ENCODE measurements around the gene GRM7. TPM values are rescaled to one million over a fixed set of nuclear protein-coding genes. Genes with fewer than 3 reads are reported as not detected.

The GRM7 gene
- total and polyA plus RNA-seq, 9 of the 15 experiments (the other 6 are each of a cell fraction or from before 2014, with no cell fraction given): not detected

DNA sequence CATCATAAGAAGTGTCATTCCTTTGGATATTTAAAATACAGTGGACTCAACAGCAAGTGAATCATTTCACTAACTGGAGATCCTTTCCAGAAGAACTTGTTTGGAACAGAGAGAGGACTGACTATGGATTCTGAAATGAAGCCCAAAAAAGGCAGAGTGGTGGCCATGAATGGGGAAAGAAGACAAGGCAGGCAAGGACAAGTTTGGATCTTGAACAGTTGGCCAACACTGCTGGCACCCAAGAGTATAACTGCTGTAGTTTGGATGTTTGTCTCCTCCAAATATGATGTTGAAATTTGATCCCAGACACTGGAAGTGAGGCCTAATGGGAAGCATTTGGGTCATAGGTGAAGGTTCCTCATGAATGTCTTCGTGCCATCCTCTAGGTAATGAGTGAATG, 686.9 kb downstream of the GRM7 start (continued):
- TF ChIP-seq, protein P1, sequence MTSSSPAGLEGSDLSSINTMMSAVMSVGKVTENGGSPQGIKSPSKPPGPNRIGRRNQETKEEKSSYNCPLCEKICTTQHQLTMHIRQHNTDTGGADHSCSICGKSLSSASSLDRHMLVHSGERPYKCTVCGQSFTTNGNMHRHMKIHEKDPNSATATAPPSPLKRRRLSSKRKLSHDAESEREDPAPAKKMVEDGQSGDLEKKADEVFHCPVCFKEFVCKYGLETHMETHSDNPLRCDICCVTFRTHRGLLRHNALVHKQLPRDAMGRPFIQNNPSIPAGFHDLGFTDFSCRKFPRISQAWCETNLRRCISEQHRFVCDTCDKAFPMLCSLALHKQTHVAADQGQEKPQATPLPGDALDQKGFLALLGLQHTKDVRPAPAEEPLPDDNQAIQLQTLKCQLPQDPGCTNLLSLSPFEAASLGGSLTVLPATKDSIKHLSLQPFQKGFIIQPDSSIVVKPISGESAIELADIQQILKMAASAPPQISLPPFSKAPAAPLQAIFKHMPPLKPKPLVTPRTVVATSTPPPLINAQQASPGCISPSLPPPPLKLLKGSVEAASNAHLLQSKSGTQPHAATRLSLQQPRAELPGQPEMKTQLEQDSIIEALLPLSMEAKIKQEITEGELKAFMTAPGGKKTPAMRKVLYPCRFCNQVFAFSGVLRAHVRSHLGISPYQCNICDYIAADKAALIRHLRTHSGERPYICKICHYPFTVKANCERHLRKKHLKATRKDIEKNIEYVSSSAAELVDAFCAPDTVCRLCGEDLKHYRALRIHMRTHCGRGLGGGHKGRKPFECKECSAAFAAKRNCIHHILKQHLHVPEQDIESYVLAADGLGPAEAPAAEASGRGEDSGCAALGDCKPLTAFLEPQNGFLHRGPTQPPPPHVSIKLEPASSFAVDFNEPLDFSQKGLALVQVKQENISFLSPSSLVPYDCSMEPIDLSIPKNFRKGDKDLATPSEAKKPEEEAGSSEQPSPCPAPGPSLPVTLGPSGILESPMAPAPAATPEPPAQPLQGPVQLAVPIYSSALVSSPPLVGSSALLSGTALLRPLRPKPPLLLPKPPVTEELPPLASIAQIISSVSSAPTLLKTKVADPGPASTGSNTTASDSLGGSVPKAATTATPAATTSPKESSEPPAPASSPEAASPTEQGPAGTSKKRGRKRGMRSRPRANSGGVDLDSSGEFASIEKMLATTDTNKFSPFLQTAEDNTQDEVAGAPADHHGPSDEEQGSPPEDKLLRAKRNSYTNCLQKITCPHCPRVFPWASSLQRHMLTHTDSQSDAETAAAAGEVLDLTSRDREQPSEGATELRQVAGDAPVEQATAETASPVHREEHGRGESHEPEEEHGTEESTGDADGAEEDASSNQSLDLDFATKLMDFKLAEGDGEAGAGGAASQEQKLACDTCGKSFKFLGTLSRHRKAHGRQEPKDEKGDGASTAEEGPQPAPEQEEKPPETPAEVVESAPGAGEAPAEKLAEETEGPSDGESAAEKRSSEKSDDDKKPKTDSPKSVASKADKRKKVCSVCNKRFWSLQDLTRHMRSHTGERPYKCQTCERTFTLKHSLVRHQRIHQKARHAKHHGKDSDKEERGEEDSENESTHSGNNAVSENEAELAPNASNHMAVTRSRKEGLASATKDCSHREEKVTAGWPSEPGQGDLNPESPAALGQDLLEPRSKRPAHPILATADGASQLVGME (CRISPR knock-in tag; IDR thresholded peaks at IDR 0.05): no peak

DNA sequence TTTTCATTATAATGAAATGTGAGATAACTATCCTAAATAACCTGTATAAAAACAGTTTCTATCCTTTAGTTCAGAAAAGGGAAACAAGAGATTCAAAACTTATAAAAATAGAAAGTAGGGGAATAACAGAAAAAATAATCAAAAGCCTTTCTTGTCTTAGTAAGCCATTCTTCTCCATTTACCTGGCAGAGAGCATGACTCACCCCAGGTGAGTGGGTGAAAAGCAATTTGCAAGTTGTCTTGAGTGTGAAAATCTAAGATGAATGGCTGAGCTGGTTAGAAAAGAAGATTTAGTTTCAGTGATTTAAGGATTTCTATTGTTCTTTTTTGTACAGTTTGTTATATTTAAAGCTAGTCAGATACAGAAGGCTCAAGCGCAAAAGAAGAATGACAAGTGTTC, 702.0 kb downstream of the GRM7 start:
- no TSS peak for BruUV-seq (replicated peaks)
- H2AFZ ChIP-seq (ENCODE audit: low read depth, low read length): no peak overlapping the region
- H3K4me2 ChIP-seq (ENCODE audit: insufficient read depth, low read length): no peak overlapping the region
- H3K4me1 ChIP-seq (replicated peaks in 1 of 2; ENCODE audit: control insufficient read depth in 2 of 2, insufficient read depth in 2 of 2, low read length in 2 of 2): no peaks in the 10 kb centered on the region
- TF ChIP-seq HSF4 (CRISPR knock-in tag; IDR thresholded peaks at IDR 0.05; ENCODE audit: borderline replicate concordance) (no peak), MTA1 (IDR thresholded peaks at IDR 0.05; ENCODE audit: borderline replicate concordance) (no peak), SETDB1 (IDR thresholded peaks at IDR 0.05; ENCODE audit: low read length) (no peak), RFX1 (IDR thresholded peaks at IDR 0.05) (no peak)
- TF ChIP-seq, protein P2, sequence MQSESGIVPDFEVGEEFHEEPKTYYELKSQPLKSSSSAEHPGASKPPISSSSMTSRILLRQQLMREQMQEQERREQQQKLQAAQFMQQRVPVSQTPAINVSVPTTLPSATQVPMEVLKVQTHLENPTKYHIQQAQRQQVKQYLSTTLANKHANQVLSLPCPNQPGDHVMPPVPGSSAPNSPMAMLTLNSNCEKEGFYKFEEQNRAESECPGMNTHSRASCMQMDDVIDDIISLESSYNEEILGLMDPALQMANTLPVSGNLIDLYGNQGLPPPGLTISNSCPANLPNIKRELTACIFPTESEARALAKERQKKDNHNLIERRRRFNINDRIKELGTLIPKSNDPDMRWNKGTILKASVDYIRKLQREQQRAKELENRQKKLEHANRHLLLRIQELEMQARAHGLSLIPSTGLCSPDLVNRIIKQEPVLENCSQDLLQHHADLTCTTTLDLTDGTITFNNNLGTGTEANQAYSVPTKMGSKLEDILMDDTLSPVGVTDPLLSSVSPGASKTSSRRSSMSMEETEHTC (IDR thresholded peaks at IDR 0.05): no peak
- TF ChIP-seq, protein P3, sequence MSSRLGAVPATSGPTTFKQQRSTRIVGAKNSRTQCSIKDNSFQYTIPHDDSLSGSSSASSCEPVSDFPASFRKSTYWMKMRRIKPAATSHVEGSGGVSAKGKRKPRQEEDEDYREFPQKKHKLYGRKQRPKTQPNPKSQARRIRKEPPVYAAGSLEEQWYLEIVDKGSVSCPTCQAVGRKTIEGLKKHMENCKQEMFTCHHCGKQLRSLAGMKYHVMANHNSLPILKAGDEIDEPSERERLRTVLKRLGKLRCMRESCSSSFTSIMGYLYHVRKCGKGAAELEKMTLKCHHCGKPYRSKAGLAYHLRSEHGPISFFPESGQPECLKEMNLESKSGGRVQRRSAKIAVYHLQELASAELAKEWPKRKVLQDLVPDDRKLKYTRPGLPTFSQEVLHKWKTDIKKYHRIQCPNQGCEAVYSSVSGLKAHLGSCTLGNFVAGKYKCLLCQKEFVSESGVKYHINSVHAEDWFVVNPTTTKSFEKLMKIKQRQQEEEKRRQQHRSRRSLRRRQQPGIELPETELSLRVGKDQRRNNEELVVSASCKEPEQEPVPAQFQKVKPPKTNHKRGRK (tag; IDR thresholded peaks at IDR 0.05): no peak
- ATAC-seq (no peak), FAIRE-seq (no peak), DNase-seq (ENCODE audit: extremely low read depth in 1 of 4, low spot score in 3 of 4) (no peak)
- H3K79me2 ChIP-seq (ENCODE audit: control insufficient read depth, insufficient read depth, low read length): no peaks in the 10 kb centered on the region
- H3K4me3 ChIP-seq: no peak overlapping the region
- H3K27me3 ChIP-seq (ENCODE audit: control insufficient read depth in 2 of 2, insufficient read depth in 2 of 2, low read length in 2 of 2): no peaks in the 10 kb centered on the region
- no peaks in the 10 kb centered on the region for H4K20me1 ChIP-seq (replicated peaks; ENCODE audit: control insufficient read depth, insufficient read depth, low read length)
- POLR2A ChIA-PET: no interaction called here
- no peaks in the 10 kb centered on the region for H3K36me3 ChIP-seq (ENCODE audit: control insufficient read depth, insufficient read depth, low read length)
- no peaks in the 10 kb centered on the region for H3K9me1 ChIP-seq (ENCODE audit: control insufficient read depth, insufficient read depth, low read length)
- 0% methylated on average over 1 of the region's 1 CpG for WGBS (ENCODE audit: insufficient coverage, low coverage, missing lambda C conversion rate)
- H3K27ac ChIP-seq (ENCODE audit: extremely low read depth, low read depth, low read length): no peak overlapping the region
- H3K9me3 ChIP-seq (replicated peaks; ENCODE audit: control insufficient read depth, insufficient read depth, low read depth, low read length): 0 out of 2 replicates have a peak, but pooled peaks cover 2% of the 10 kb centered on the region
- intact Hi-C loops (cut with micrococcal nuclease) (no loop called here), in situ Hi-C loops (cut with MboI) (no loop called here)
- CTCF ChIA-PET (ENCODE audit: low intra/inter-chr PET ratio): no interaction called here
- H3K9ac ChIP-seq (ENCODE audit: insufficient read depth in 1 of 2, low read depth in 2 of 2, low read length in 2 of 2): no peak overlapping the region

Measured in K562 (cell line).